Kidney (tissue), 14 donors: ENCODE results near the gene GNG3. TPM values are rescaled to one million over a fixed set of nuclear protein-coding genes. Genes with fewer than 3 reads are reported as not detected.

Experiments
- DNase-seq, 5 donors: peaks; one replicate each; pipeline ENCODE4 v3.0.0-alpha.2; 2013 to 2020
- FAIRE-seq: peaks from 2 replicates; lab custom pipeline; 2012; peaks lifted over from hg19 to GRCh38; lab: Jason Lieb, UNC
- H3K27ac ChIP-seq, 2 donors: one replicate each; pipeline ENCODE4 v1.7.0; 2013; ENCODE audit warnings: low read depth in 2 of 2, low read length in 2 of 2, inconsistent platforms in 1 of 2
- H3K27me3 ChIP-seq: one replicate; pipeline ENCODE4 v1.7.1; 2013; ENCODE audit warnings: low read length, inconsistent platforms; ENCODE audit not compliant: control insufficient read depth, insufficient read depth
- H3K36me3 ChIP-seq, 3 donors: one replicate each; pipeline versions ENCODE4 v1.7.0 to v1.7.1; 2013; ENCODE audit warnings: low read length in 3 of 3, control low read depth in 1 of 3, inconsistent platforms in 1 of 3; ENCODE audit not compliant: insufficient read depth in 3 of 3, control insufficient read depth in 2 of 3
- H3K4me1 ChIP-seq, 3 donors: one replicate each; pipeline versions ENCODE4 v1.7.0 to v1.7.1; 2013; ENCODE audit warnings: low read length in 3 of 3, inconsistent platforms in 1 of 3, low read depth in 1 of 3; ENCODE audit not compliant: control insufficient read depth in 2 of 3, insufficient read depth in 2 of 3
- H3K4me3 ChIP-seq, 3 donors: one replicate each; pipeline versions ENCODE4 v1.7.0 to v1.8.1; 2013; ENCODE audit warnings: low read length in 3 of 3, control low read depth in 1 of 3, inconsistent platforms in 1 of 3
- H3K9ac ChIP-seq, 3 donors: one replicate each; pipeline versions ENCODE4 v1.7.0 to v1.7.1; 2013; ENCODE audit warnings: low read length in 3 of 3, control low read depth in 1 of 3, inconsistent platforms in 1 of 3
- H3K9me3 ChIP-seq, 3 donors: one replicate each; pipeline versions ENCODE4 v1.7.0 to v1.7.1; 2013; ENCODE audit warnings: low read length in 3 of 3, control low read depth in 1 of 3, inconsistent platforms in 1 of 3; ENCODE audit not compliant: control insufficient read depth in 2 of 3, insufficient read depth in 1 of 3
- intact Hi-C: fragments of 100-400 bp; cut with DNase I; formaldehyde crosslinking; loops from one replicate; pipeline ENCODE4 v1.11.1; 2022
- polyA plus RNA-seq: library from polyadenylated mRNA; stranded (reverse); fragments of 350-450 nt; fragmentation: Illumina TruSeq; extraction: RNeasy Lipid Tissue Mini Kit (QIAGEN cat#74804); gene quantifications from one replicate; pipeline ENCODE4 v1.2.3, GENCODE V29; 2014; ENCODE audit warnings: low read depth, low replicate concordance; ENCODE audit not compliant: insufficient read depth
- total RNA-seq: library from RNA; stranded (reverse); fragmentation: NEBNext Ultra II Directional; extraction: Animal tissue kit (Norgen Biotek cat#: 25700); gene quantifications from one replicate; pipeline ENCODE4 v1.2.1, GENCODE V29; 2021
- TF ChIP-seq, protein P1 (sequence below): IDR thresholded peaks from 3 replicates; pipeline ENCODE4 v1.5.1; 2012; ENCODE audit warnings: mild to moderate bottlenecking, moderate library complexity, borderline replicate concordance; ENCODE audit not compliant: insufficient read depth; ENCODE audit errors: extremely low read depth
- donor health status: control.
- donor health status: control.
- donor health status: control.
- donor health status: control.
- donor health status: control.
- donor health status: DM: yes; HTN: yes; CAD: no.
- donor health status: Normal renal cell carcinoma (clear cell type).

GNG3 gene
- total and polyA plus RNA-seq, 2 donors from 2014 or later: 1.1 TPM; not detected in 1

DNA sequence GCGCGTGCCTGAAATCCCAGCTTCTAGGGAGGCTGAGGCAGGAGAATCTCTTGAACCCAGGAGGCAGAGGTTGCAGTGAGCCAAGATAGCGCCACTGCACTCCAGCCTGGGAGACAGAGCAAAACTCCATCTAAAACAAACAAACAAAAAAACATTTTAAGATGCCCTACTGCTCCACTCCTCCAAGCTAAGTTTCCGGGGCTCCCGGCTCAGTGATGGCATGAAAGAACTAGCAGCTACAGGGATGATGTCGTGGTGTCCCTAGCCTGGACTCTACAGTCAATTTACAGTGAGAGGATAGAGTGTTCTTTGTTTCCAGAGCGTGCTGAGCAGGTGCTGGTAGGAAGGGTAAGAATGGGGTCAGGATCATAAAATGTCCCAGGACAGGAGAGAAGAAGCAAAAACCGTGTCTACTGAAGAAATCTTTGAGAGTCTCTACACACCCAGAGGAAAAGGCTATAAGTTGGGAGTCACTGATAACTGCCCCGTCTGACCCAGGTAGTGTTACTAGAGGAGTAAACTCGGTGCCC is 47.7 kb downstream of the GNG3 start:
- Histone ChIP-seq H3K4me3 (no peak overlapping the region), H3K36me3 (peaks cover 0 to 10% (median 4%) of the 10 kb centered on the region in 3 donors), H3K9me3 (no peaks in the 10 kb centered on the region), H3K27me3 (no peaks in the 10 kb centered on the region), H3K4me1 (peaks cover 0 to 13% (median 12%) of the 10 kb centered on the region in 3 donors), H3K9ac (no peak overlapping the region), H3K27ac (no peak overlapping the region)
- FAIRE-seq (no peak), DNase-seq (peak in 1 of 5 donors; percentile 24)
- intact Hi-C loops: no loop called here
- TF ChIP-seq, protein P1, sequence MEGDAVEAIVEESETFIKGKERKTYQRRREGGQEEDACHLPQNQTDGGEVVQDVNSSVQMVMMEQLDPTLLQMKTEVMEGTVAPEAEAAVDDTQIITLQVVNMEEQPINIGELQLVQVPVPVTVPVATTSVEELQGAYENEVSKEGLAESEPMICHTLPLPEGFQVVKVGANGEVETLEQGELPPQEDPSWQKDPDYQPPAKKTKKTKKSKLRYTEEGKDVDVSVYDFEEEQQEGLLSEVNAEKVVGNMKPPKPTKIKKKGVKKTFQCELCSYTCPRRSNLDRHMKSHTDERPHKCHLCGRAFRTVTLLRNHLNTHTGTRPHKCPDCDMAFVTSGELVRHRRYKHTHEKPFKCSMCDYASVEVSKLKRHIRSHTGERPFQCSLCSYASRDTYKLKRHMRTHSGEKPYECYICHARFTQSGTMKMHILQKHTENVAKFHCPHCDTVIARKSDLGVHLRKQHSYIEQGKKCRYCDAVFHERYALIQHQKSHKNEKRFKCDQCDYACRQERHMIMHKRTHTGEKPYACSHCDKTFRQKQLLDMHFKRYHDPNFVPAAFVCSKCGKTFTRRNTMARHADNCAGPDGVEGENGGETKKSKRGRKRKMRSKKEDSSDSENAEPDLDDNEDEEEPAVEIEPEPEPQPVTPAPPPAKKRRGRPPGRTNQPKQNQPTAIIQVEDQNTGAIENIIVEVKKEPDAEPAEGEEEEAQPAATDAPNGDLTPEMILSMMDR: no peak

DNA sequence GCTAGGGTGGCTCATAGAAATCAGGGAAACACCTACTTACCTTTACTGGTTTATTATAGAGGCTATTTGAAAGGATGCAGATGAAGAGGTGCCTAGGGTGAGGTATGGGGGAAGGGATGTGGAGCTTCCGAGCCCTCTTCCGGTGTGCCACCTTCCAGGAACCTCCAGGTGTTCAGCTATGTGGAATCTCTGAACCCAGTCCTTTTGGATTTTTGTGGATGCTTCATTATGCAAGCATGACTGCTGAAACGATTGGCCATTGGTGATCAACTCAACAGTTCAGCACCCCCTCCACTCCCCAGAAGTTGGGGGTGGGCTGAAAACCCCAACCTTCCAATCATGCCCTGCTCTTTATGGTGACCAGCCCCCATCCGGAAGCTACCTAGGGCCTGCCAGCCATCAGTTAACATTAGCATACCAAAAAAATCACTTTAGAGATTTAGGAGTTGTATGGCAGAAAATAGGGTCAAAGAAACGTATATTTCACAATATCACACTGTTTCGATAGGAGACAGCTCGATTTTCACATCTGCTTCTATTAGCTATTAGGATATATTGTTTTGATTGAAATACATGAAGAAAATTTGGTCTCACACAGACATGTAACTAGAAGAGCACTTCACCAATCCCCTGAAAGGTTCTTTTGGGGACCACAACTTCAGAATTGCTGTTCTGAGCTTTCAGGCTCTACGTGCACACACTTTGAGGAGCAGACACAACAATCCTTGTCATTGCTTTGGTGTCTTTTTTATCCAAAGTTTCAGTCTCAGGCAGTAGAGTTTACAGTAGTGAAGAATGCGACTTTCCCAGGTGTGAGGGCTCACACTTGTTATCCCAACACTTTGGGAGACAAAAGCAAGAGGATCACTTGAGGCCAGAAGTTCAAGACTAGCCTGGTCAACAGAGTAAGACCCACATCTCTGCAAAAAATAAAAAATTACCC is 50.6 kb downstream of the GNG3 start:
- Histone ChIP-seq H3K36me3 (no peaks in the 10 kb centered on the region), H3K9me3 (no peaks in the 10 kb centered on the region), H3K4me3 (no peak overlapping the region), H3K9ac (no peak overlapping the region), H3K4me1 (peaks cover 0 to 15% (median 15%) of the 10 kb centered on the region in 3 donors), H3K27ac (no peak overlapping the region), H3K27me3 (no peaks in the 10 kb centered on the region)
- intact Hi-C loops: no loop called here
- TF ChIP-seq, protein P1: no peak
- FAIRE-seq: no peak
- DNase-seq: no peak

Other genes with a start within 250 kb of the GNG3 start
- gene AHNAK, start 160.9 kb upstream of the GNG3 start, total RNA-seq: 700 TPM
- 36.6 TPM for gene AHNAK, start 160.9 kb upstream of the GNG3 start, polyA plus RNA-seq
- gene EEF1G, start 133.8 kb upstream of the GNG3 start, total RNA-seq: 1,136 TPM
- gene EEF1G, start 133.8 kb upstream of the GNG3 start, polyA plus RNA-seq: 1,809 TPM
- gene TUT1, start 116.2 kb upstream of the GNG3 start, total RNA-seq: 29.5 TPM
- 18.7 TPM for gene TUT1, start 116.2 kb upstream of the GNG3 start, polyA plus RNA-seq
- 71.8 TPM for gene MTA2, start 105.8 kb upstream of the GNG3 start, total RNA-seq
- 34.4 TPM for gene MTA2, start 105.8 kb upstream of the GNG3 start, polyA plus RNA-seq
- gene EML3, start 94.9 kb upstream of the GNG3 start, total RNA-seq: 83.3 TPM
- gene EML3, start 94.9 kb upstream of the GNG3 start, polyA plus RNA-seq: 35.0 TPM
- gene ROM1, start 94.4 kb upstream of the GNG3 start, total RNA-seq: 7.9 TPM
- gene ROM1, start 94.4 kb upstream of the GNG3 start, polyA plus RNA-seq: 11.1 TPM
- gene B3GAT3, start 85.7 kb upstream of the GNG3 start, total RNA-seq: 50.6 TPM
- 66.2 TPM for gene B3GAT3, start 85.7 kb upstream of the GNG3 start, polyA plus RNA-seq
- gene GANAB, start 61.1 kb upstream of the GNG3 start, total RNA-seq: 309 TPM
- 110 TPM for gene GANAB, start 61.1 kb upstream of the GNG3 start, polyA plus RNA-seq
- gene INTS5, start 54.4 kb upstream of the GNG3 start, total RNA-seq: 21.2 TPM
- gene INTS5, start 54.4 kb upstream of the GNG3 start, polyA plus RNA-seq: 11.2 TPM
- 44.5 TPM for gene C11orf98, start 42.5 kb upstream of the GNG3 start, total RNA-seq
- gene C11orf98, start 42.5 kb upstream of the GNG3 start, polyA plus RNA-seq: 138 TPM
- gene CSKMT, start 42.4 kb upstream of the GNG3 start, total RNA-seq: 12.1 TPM
- gene CSKMT, start 42.4 kb upstream of the GNG3 start, polyA plus RNA-seq: 8.2 TPM
- 7.6 TPM for gene UQCC3, start 36.0 kb upstream of the GNG3 start, total RNA-seq
- gene UQCC3, start 36.0 kb upstream of the GNG3 start, polyA plus RNA-seq: 24.8 TPM
- gene LBHD1, start 35.4 kb upstream of the GNG3 start, total RNA-seq: 7.9 TPM
- gene LBHD1, start 35.4 kb upstream of the GNG3 start, polyA plus RNA-seq: 5.3 TPM
- gene UBXN1, start 28.6 kb upstream of the GNG3 start, total RNA-seq: 89.2 TPM
- gene UBXN1, start 28.6 kb upstream of the GNG3 start, polyA plus RNA-seq: 139 TPM
- 1.2 TPM for gene LRRN4CL, start 18.1 kb upstream of the GNG3 start, total RNA-seq
- 0.58 TPM for gene LRRN4CL, start 18.1 kb upstream of the GNG3 start, polyA plus RNA-seq
- 93.2 TPM for gene BSCL2, start 252 bp upstream of the GNG3 start, total RNA-seq
- gene BSCL2, start 252 bp upstream of the GNG3 start, polyA plus RNA-seq: 249 TPM
- gene HNRNPUL2, start 19.8 kb downstream of the GNG3 start, total RNA-seq: 49.0 TPM
- gene HNRNPUL2, start 19.8 kb downstream of the GNG3 start, polyA plus RNA-seq: 37.1 TPM
- gene TTC9C, start 20.8 kb downstream of the GNG3 start, total RNA-seq: 24.8 TPM
- 39.2 TPM for gene TTC9C, start 20.8 kb downstream of the GNG3 start, polyA plus RNA-seq
- 15.0 TPM for gene ZBTB3, start 46.5 kb downstream of the GNG3 start, total RNA-seq
- gene ZBTB3, start 46.5 kb downstream of the GNG3 start, polyA plus RNA-seq: 4.8 TPM
- 66.0 TPM for gene POLR2G, start 53.9 kb downstream of the GNG3 start, total RNA-seq
- gene POLR2G, start 53.9 kb downstream of the GNG3 start, polyA plus RNA-seq: 143 TPM
- gene TAF6L, start 63.7 kb downstream of the GNG3 start, total RNA-seq: 27.1 TPM
- 19.3 TPM for gene TAF6L, start 63.7 kb downstream of the GNG3 start, polyA plus RNA-seq
- gene TMEM179B, start 79.7 kb downstream of the GNG3 start, total RNA-seq: 57.1 TPM
- 105 TPM for gene TMEM179B, start 79.7 kb downstream of the GNG3 start, polyA plus RNA-seq
- gene TMEM223, start 84.3 kb downstream of the GNG3 start, total RNA-seq: 16.5 TPM
- 34.9 TPM for gene TMEM223, start 84.3 kb downstream of the GNG3 start, polyA plus RNA-seq
- gene NXF1, start 97.8 kb downstream of the GNG3 start, total RNA-seq: 83.8 TPM
- 70.7 TPM for gene NXF1, start 97.8 kb downstream of the GNG3 start, polyA plus RNA-seq
- 39.6 TPM for gene STX5, start 124.4 kb downstream of the GNG3 start, total RNA-seq
- 44.6 TPM for gene STX5, start 124.4 kb downstream of the GNG3 start, polyA plus RNA-seq
- not detected for gene TEX54, start 125.2 kb downstream of the GNG3 start, total RNA-seq
- gene TEX54, start 125.2 kb downstream of the GNG3 start, polyA plus RNA-seq: not detected
- 48.9 TPM for gene WDR74, start 131.9 kb downstream of the GNG3 start, total RNA-seq
- gene WDR74, start 131.9 kb downstream of the GNG3 start, polyA plus RNA-seq: 38.5 TPM
- gene SLC3A2, start 173.2 kb downstream of the GNG3 start, total RNA-seq: 203 TPM
- gene SLC3A2, start 173.2 kb downstream of the GNG3 start, polyA plus RNA-seq: 299 TPM
- gene CHRM1, start 213.7 kb downstream of the GNG3 start, total RNA-seq: 0.44 TPM
- gene CHRM1, start 213.7 kb downstream of the GNG3 start, polyA plus RNA-seq: 0.22 TPM